GM18517 (cell line): ENCODE data around the gene COG5.

ENCODE experiments used
- ATAC-seq: cut with Tn5 transposase; IDR thresholded peaks from one replicate; pipeline ENCODE4 v1.9.1; 2021; ENCODE audit warnings: mild to moderate bottlenecking, moderate library complexity; ENCODE audit not compliant: unreplicated experiment

Gene COG5

GRCh38 chr7:107396990-107397389 is 166.7 kb downstream of the COG5 start:
- no peak for ATAC-seq

DNA sequence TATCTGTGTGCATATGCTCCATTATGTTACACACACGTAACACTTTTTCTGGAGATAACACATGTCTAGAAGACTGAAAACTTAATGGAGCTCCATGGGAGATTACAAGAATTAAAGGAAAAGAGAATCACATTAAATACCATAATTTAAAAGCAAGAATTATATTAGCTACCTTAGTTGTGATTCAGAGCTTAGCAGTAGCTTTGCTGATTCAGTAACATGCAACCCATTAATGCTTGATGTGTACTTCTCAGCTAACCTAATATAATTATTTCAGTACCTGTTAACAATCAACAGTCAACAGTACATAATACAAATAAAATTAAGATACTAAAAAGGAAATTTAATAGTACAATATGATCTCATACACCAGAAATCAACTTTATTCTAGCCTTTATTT is 167.6 kb downstream of the COG5 start:
- ATAC-seq, result no peak

- ATAC-seq, result no peak
Measured at GRCh38 chr7:107394831-107395230, 168.9 kb downstream of the COG5 start.

DNA sequence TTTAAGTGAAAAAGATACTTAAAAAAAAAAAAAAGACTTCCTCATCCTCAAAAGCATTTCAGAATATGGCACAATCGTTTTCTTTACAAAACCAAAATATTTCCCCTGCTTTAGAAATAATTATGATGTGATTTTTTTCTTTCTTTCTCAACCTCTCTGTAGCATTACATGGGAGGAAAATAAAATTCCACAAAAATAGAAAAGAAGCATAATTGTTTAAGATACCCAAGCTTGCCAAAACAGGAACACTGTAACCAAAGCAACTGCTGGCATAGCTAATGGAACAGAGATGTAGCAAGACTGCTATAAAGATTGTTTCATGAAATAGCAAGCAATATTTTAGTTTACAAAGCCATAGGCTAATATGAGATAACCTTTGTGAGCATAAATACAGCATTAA is 169.4 kb downstream of the COG5 start:
- ATAC-seq, result no peak

DNA sequence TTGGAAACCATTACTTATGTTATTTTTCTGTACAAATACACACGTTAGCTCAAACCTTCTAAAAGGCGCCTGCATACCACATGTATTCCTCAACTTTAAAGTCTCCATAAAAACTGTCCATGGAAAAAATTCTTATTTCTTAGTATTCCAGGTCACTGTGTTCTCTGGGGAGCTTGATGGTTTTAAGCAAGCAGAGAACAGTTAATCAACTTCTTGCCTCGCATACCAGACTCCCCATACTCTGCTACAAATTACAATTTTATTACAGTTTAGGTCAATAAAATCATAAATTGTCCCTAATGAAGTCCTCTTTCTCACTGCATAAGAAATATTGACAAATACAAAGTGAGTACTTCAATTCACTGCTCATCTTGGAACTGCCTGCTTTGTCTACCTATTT is 170.9 kb downstream of the COG5 start:
- ATAC-seq, result no peak

GRCh38 chr7:107390916-107391315 is 172.8 kb downstream of the COG5 start:
- ATAC-seq, result no peak

DNA sequence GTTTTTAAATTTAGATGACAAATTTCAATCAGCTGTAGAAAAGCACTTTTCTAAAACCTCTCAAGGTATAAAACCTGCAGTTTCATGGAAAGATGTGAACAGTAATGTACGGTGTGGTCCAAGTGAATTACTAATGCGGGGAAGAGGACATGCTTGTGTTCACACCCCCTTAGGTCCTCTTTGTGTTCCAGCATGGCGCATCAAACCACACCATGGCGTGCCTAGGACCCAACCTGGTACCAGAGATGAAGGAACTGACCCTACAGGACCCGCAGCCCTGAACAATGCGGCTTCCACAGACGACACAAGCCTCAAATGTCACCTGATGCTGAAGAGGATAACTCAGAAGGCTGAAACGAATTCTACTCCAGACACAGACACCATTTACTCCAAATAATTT is 175.1 kb downstream of the COG5 start:
- ATAC-seq, result no peak

GRCh38 chr7:107387573-107388219 is 176.0 kb downstream of the COG5 start:
- no peak for ATAC-seq

GRCh38 chr7:107387128-107387527 is 176.6 kb downstream of the COG5 start:
- ATAC-seq, result no peak

DNA sequence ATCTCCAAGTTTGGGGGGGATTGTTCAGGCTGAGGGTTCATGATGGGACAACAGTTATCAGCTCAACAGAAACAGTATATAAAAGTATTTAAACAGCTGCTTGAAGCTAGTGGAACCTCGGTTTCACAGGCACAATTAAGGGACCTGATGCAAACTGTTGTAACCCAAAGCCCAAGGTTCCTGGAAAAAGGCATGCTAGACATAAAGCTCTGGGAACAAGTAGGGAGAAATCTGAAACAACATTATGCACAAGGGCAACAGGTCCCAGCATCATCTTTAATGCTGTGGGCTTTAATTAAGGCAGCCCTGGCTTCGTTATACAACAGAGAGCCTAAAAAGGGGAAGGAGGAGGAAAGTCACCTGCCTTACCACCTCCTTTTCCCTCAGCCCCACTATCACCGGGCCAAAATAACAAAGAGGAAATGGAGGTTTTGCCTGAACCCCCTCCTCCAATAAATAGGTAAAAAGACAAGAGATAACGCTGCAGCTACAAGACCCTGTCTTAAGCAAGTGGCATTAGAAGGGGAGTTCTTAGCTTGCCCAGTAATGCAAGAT is 177.1 kb downstream of the COG5 start:
- ATAC-seq, result no peak

DNA sequence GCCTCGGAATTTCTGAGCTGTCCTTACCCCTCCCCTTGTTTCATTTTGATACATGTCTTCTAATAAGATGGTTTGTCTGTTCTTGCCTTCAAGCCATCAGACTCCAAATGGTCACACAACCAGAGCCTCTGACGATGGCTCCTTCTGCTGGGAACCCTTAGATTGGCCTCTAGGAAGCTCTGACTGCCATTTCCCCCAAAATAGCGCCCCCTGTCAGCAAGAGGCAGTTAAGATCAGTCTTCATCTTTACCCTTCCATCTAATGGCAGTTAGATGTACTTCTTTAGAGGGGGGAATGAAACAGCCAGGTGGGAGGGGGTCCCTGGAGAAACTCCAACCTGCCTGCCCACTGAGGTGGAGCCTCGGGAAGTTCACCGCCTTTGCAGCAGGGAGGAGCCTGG is 179.7 kb downstream of the COG5 start:
- no peak for ATAC-seq

- ATAC-seq, result no peak
Measured at GRCh38 chr7:107383203-107383602, 180.5 kb downstream of the COG5 start.

- ATAC-seq, result no peak
Measured at GRCh38 chr7:107381453-107381852, 182.3 kb downstream of the COG5 start.

GRCh38 chr7:107373354-107373753 is 190.4 kb downstream of the COG5 start:
- no peak for ATAC-seq

DNA sequence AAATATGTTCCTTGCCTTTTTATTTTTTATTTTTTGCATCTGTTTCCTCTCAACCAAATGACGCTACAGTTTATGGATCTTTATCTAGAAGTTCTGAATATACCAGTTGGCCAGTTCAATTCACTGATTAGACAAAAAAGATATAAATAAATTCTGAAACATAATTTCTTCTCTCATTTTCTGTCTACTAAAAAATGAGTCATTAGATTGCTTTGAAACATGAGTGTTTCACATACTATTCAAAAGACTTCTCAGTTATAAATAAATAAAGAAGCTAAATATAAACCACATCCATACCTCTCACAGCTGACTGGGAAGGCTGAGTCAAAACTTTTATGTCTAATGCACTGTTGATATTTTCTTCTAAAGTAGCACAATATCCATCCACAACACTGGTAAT is 191.4 kb downstream of the COG5 start:
- no peak for ATAC-seq

GRCh38 chr7:107370816-107371215 is 192.9 kb downstream of the COG5 start:
- ATAC-seq, result no peak

DNA sequence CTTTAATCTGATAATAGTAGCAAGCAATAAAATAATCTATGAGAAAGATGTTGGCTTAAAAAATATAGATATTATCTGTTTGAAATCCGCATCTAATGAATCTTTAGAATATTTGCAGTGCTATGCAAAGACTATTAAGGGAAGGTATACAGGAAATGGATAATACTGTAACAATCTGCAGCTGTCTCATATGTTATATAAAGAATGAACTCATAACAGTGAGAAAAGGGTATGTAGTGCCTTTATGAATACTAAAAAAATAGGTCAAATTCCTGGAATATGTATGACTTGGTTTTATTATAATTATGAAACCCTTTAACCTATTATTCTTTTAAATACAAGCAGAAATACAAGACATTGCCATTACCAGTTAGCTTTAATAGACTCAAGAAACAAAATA is 198.9 kb downstream of the COG5 start:
- ATAC-seq, result no peak

DNA sequence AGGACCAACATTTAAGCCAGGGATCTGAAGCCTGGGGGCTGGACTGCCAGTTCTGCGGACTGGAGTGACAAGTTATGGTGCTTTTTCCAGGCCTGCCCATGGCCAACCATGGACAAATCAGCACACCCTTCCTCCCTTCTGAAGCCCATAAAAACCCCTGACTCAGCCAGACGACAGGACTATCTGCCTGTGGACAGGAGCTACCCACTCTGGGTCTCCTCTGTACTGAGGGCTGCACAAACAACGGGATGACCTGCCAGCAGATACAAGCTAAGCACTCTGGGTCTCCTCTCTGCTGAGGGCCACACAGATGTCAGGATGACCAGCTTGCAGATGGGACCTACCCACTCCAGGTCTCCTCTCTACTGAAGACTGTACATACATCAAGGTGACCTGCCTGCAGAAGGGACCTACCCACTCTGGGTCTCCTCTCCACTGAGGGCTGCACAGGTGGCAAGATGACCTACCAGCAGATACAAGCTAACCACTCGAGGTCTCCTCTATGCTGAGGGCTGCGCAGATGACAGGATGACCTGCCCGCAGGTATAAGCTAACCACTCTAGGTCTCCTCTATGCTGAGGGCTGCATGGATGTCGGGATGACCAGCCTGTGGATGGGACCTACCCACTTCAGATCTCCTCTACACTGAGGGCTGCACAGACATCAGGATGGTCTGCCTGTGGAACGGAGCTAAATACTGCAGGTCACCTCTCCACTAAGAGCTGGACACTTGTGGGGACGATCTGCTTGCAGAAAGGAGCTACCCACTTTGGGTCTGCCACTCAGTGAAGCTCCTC is 204.0 kb downstream of the COG5 start:
- ATAC-seq, result no peak

DNA sequence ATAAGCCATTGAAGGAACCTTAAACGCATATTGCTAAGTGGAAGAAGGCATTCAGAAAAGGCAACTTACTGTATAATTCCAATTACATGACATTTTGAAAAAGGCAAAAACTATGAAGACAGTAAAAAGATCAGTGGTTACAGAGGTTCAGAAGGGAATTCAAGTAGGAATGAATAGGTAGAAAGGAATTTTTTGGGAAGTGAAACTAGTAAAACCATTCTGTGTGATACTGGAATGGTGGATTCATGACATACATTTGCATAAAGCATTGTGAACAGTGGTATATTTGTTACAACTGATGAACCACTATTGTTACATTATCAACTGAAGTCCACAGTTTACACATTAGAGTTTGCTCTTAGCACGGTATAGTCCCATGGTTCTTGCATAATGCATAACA is 208.1 kb downstream of the COG5 start:
- no peak for ATAC-seq

- no peak for ATAC-seq
Measured at GRCh38 chr7:107354640-107355039, 209.1 kb downstream of the COG5 start.

DNA sequence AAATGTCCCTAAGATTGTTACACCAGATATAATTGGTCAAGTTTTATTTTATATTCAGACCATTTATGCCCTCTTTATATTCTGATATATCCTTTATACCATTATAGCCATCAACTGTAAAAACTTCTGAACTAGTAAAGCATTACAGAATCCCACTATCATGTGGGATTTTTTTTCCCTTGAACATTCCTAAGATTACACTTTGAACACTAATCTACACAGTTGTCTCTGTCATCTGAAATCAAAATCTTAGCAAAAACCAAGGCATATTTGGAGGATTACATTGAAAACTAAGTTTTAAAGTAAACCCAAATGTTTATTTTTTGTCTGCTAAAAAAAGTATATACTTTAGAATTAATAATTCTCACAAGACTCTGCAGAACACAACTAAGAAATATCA is 210.0 kb downstream of the COG5 start:
- no peak for ATAC-seq

GRCh38 chr7:107345898-107346297 is 217.8 kb downstream of the COG5 start:
- no peak for ATAC-seq
